Transverse colon (tissue), 4 donors: Measurements from ENCODE around the gene STXBP3. TPM values are rescaled to one million over a fixed set of nuclear protein-coding genes. Genes with fewer than 3 reads are reported as not detected.

ENCODE experiments used
- DNase-seq: peaks from one replicate; pipeline ENCODE4 v3.0.0-alpha.2; 2019
- H3K27ac ChIP-seq, 4 donors: fragments of 200-600 bp; sonication (generic); 2 replicates each; pipeline ENCODE4 v1.5.1; 2016 to 2018; ENCODE audit warnings: inconsistent platforms in 4 of 4
- H3K27me3 ChIP-seq: fragments of 200-600 bp; sonication (generic); 2 replicates; pipeline ENCODE4 v1.5.1; 2017; ENCODE audit warnings: inconsistent platforms
- H3K36me3 ChIP-seq, 4 donors: fragments of 200-600 bp; sonication (generic); 2 replicates each; pipeline ENCODE4 v1.5.1; 2017 to 2019; ENCODE audit warnings: inconsistent platforms in 4 of 4
- H3K4me1 ChIP-seq, 4 donors: fragments of 200-600 bp; sonication (generic); 2 replicates each; pipeline ENCODE4 v1.5.1; 2017 to 2020; ENCODE audit warnings: inconsistent platforms in 4 of 4
- H3K4me3 ChIP-seq, 4 donors: fragments of 200-600 bp; sonication (generic); 1 replicate in 1 of 4; 2 replicates in 3 of 4; pipeline versions ENCODE4 v1.5.1 to v1.6.1; 2017 to 2019; ENCODE audit warnings: inconsistent platforms in 4 of 4
- H3K9me3 ChIP-seq, 2 donors: fragments of 200-600 bp; sonication (generic); 2 replicates each; pipeline ENCODE4 v1.5.1; 2017 to 2019; ENCODE audit warnings: inconsistent platforms in 2 of 2
- EP300 ChIP-seq: sonication (generic); formaldehyde crosslinking; IDR thresholded peaks from one replicate; pipeline ENCODE4 v1.6.1; 2017; ENCODE audit warnings: antibody characterized with exemption, low read depth
- POLR2A ChIP-seq: fragments of 450-650 bp; IDR thresholded peaks from one replicate; pipeline ENCODE4 v1.6.1; 2016; ENCODE audit warnings: antibody characterized with exemption, mild to moderate bottlenecking, moderate library complexity
- POLR2AphosphoS5 ChIP-seq, 3 donors: sonication (generic); formaldehyde crosslinking; IDR thresholded peaks; one replicate each; pipeline ENCODE4 v1.6.1; 2016; ENCODE audit warnings: antibody characterized with exemption in 3 of 3
- WGBS, 2 donors: methylation state at CpG; one replicate each; pipeline ENCODE4 v1.1.5; 2018; ENCODE audit warnings: low coverage in 1 of 2; 5-methylcytosine and 5-hydroxymethylcytosine counted together
- in situ Hi-C, 4 donors: fragments of 200-750 bp; cut with MboI; loops; one replicate each; pipeline versions ENCODE4 v1.15.0 to v1.15.1; 2017; ENCODE audit warnings: low sequenced_read_pairs in 3 of 4, low pct_ligation_motif_present in 1 of 4, low pct_unique_long_range_greater_than_20kb in 1 of 4
- intact Hi-C: fragments of 100-400 bp; cut with DNase I; formaldehyde crosslinking; loops from one replicate; pipeline ENCODE4 v1.15.1; 2023; ENCODE audit warnings: low total_unique reads
- total RNA-seq, 4 donors: library from RNA; depleted of rRNA; stranded (reverse); fragments of >200 nt; gene quantifications; one replicate each; pipeline ENCODE4 v1.1.0, GENCODE V29; 2016
- TF ChIP-seq, protein P1 (sequence below), 5 experiments: fragments of 200-600 bp in 3 of 5; fragments of 450-650 bp in 2 of 5; sonication (generic) in 3 of 5; IDR thresholded peaks; 1 replicate in 2 of 5; 2 replicates in 3 of 5; pipeline ENCODE4 v1.5.1; 2016 to 2017; ENCODE audit warnings: antibody characterized with exemption in 5 of 5, inconsistent platforms in 3 of 5, mild to moderate bottlenecking in 2 of 5, moderate library complexity in 1 of 5

The STXBP3 gene
- total RNA-seq, 4 donors from 2014 or later: 33.3 to 134 (median 76.3) TPM

DNA sequence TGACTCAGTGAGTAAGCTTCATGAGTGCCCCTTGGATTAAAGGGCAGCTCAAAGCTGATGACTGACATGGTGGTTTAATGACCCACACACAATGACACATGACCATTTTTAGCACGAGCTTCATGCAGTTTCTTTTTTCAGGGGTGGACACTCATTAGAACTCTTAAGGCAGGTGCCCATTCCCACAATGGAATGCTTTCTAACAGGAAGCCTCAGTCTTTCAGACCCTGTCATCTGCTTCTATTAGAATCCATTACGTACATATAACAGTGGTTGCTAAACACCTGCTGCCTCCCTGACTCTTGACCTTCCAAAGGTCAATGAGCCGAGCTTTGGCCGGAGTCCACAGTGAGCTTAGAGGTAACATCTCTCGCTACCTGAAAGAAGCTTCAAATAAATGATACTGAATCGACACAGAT lies 83.0 kb downstream of the STXBP3 start:
- 51 to 67% methylated on average over 4 to 6 of the region's 6 CpGs for WGBS, 2 donors
- DNase-seq: no peak
- H3K27me3 ChIP-seq: no peaks in the 10 kb centered on the region
- TF ChIP-seq POLR2A (no peak), EP300 (no peak), POLR2AphosphoS5 (IDR thresholded peaks at IDR 0.05) (no peak)
- TF ChIP-seq, protein P1, sequence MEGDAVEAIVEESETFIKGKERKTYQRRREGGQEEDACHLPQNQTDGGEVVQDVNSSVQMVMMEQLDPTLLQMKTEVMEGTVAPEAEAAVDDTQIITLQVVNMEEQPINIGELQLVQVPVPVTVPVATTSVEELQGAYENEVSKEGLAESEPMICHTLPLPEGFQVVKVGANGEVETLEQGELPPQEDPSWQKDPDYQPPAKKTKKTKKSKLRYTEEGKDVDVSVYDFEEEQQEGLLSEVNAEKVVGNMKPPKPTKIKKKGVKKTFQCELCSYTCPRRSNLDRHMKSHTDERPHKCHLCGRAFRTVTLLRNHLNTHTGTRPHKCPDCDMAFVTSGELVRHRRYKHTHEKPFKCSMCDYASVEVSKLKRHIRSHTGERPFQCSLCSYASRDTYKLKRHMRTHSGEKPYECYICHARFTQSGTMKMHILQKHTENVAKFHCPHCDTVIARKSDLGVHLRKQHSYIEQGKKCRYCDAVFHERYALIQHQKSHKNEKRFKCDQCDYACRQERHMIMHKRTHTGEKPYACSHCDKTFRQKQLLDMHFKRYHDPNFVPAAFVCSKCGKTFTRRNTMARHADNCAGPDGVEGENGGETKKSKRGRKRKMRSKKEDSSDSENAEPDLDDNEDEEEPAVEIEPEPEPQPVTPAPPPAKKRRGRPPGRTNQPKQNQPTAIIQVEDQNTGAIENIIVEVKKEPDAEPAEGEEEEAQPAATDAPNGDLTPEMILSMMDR (IDR thresholded peaks at IDR 0.05): no peak
- H3K27ac ChIP-seq: peak overlapping the region; percentile 76 to 89 (median 76)
- intact Hi-C loops (loop anchor here (2.0 kb wide), 1 partner anchor 69 kb away; no protein-coding TSS in a partner anchor), in situ Hi-C loops (loop anchor here in 1 of 4 donors (5.0 kb wide), 1 partner anchor 68 kb away; no protein-coding TSS in a partner anchor)
- no peak overlapping the region for H3K4me3 ChIP-seq
- H3K4me1 ChIP-seq: peaks cover 0 to 36% (median 11%) of the 10 kb centered on the region in 4 donors
- no peaks in the 10 kb centered on the region for H3K36me3 ChIP-seq
- no peaks in the 10 kb centered on the region for H3K9me3 ChIP-seq

DNA sequence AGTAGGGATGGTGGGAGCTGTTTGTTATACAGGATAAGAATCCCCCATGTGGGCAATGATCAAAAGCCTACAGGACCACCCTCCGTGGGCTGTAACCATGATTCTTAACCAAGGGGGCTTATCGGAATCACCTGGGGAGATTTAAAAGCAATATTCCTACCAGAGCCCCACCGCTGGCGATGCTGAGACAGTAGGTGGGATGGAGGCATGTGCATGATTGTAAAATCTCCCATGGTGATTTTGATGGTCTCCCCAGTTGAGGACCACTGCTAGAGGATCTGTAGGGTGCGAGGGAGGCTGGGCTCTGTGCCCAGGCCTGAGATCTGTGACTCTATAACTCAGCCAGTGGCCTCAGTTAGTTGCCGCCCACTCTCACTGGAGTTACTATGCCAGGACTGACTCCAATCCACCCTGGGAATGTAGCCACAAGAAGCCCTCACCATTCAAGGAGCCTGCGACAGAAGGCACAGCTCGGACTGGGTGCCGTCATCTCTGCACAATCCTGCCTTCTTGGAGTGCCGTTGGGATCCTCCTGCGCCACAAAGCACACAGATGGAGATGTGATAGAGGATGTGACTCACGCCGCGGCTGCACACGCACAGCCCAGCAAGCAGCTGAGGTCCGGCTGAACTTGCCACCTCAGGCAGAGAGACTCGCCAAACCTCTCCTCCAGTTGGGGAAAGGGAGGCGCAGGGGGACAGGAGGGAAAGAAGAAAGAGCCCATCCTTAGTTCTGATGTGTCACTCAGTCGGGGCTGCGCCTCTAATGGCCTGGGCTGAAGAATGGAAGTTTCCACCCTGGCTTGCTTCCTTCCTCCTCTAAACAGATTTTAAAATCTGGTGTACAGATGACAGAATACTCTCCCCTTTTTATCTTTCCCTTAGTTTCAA lies 83.9 kb downstream of the STXBP3 start:
- H3K4me1 ChIP-seq: peaks cover 0 to 36% (median 11%) of the 10 kb centered on the region in 4 donors
- in situ Hi-C loops: loop anchor here in 1 of 4 donors (10.0 kb wide), 1 partner anchor 64 kb away; no protein-coding TSS in a partner anchor
- peak; percentile 44 for DNase-seq
- no peaks in the 10 kb centered on the region for H3K36me3 ChIP-seq
- TF ChIP-seq EP300 (no peak), POLR2AphosphoS5 (IDR thresholded peaks at IDR 0.05) (peak; percentile 35 to 59 (median 56)), POLR2A (no peak)
- TF ChIP-seq, protein P1 (IDR thresholded peaks at IDR 0.05): no peak
- WGBS, 2 donors: 61 to 64% methylated on average over 5 to 20 of the region's 20 CpGs
- H3K27me3 ChIP-seq: no peaks in the 10 kb centered on the region
- H3K4me3 ChIP-seq: peak overlapping the region in 1 of 4 donors; percentile 17
- no peaks in the 10 kb centered on the region for H3K9me3 ChIP-seq
- intact Hi-C loops: no loop called here
- H3K27ac ChIP-seq: peak overlapping the region; percentile 76 to 89 (median 76)

DNA sequence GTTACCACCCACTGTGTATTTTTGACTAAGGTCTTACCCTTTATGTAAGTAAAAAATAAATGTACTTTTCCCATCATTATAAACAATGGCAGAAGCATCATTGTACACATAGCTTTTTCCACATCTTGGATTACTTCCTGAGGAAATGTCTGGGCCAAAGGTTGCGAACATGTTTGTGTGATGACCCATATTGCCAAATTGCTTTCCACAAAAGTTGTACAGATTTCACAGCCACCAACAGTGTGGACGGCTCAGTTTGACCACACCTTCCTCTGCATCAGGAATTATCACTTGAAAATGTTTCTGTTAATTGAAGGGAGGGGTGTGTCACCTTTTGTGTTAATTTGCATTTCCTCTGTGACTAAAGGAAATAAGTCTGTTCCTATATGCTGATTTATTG lies 84.8 kb downstream of the STXBP3 start:
- 42 to 50% methylated on average over 2 of the region's 2 CpGs for WGBS, 2 donors
- no peak for DNase-seq
- intact Hi-C loops: no loop called here
- Histone ChIP-seq H3K9me3 (no peaks in the 10 kb centered on the region), H3K4me1 (peaks cover 0 to 36% (median 11%) of the 10 kb centered on the region in 4 donors), H3K4me3 (no peak overlapping the region), H3K36me3 (no peaks in the 10 kb centered on the region), H3K27ac (peak overlapping the region; percentile 76 to 89 (median 76)), H3K27me3 (no peaks in the 10 kb centered on the region)
- peak in 2 of 3 donors; percentile 29 to 45 for TF ChIP-seq POLR2AphosphoS5 (IDR thresholded peaks at IDR 0.05)
- TF ChIP-seq, protein P1 (IDR thresholded peaks at IDR 0.05): no peak
- in situ Hi-C loops: loop anchor here in 1 of 4 donors (10.0 kb wide), 1 partner anchor 64 kb away; no protein-coding TSS in a partner anchor

DNA sequence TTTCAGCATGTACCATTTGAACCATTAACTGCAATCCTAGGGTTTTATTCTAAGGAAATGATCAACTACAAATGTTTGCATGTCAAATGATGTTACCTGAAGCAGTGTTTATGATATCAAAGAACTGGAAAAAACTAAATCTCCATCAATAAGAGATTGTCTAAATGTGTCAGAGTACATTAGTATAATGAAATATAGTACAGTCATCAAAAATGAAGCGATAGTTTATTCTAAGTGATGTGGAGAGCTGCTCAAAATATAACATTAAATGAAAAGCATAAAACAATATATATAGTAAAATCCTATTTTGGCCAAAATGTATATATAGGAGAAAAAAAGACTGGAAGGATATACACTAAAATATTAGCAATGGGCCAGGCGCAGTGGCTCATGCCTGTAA lies 86.5 kb downstream of the STXBP3 start:
- in situ Hi-C loops (loop anchor here in 1 of 4 donors (10.0 kb wide), 1 partner anchor 62 kb away; no protein-coding TSS in a partner anchor), intact Hi-C loops (no loop called here)
- H3K9me3 ChIP-seq: no peaks in the 10 kb centered on the region
- peaks cover 0 to 34% (median 11%) of the 10 kb centered on the region in 4 donors for H3K4me1 ChIP-seq
- TF ChIP-seq EP300 (no peak), POLR2A (no peak), POLR2AphosphoS5 (IDR thresholded peaks at IDR 0.05) (no peak)
- TF ChIP-seq, protein P1 (IDR thresholded peaks at IDR 0.05): no peak
- no peak for DNase-seq
- H3K27ac ChIP-seq: no peak overlapping the region
- no peaks in the 10 kb centered on the region for H3K36me3 ChIP-seq
- WGBS, 2 donors: 94 to 100% methylated on average over 2 of the region's 2 CpGs
- no peak overlapping the region for H3K4me3 ChIP-seq
- no peaks in the 10 kb centered on the region for H3K27me3 ChIP-seq
